Measurements from ENCODE around the gene MRPL54.

DNA sequence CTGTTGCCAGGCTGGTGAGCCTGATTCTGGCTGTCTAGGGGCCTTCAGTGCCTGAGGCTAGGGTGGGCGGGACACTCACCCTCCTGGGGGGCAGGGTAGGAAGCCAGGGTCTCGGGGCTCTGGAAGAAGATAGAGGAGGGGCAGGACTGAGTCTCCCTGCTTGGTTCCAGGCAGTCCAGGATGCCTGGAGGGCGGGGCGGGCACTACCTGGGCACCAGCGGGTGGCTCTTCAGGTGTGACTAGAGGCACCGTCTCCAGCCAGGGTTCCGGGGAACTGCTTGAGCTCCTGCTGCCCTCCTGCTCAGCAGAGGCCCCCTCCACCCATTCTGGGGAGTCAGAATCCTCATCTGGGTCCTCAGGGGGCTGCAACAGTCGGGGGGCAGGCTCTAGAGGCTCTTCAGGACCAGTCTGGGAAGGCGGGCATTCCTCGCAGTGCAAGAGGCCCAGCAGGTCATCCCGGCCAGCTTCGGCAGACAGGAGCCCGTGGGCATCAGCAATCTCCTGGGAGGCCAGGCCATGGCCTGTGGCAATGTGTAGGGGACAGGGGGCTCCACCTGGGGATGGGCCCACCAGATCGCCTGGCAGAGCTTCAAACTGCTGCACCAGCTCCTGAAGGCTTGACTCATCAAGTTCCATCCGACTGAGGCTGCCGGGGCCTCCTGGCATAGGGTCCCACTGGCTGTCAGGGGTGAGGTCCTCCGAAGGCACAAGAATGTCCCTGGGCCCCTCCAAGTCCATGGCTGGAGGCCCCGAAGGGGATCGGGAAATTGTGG, 2.8 kb upstream of the MRPL54 start:
- TF ChIP-seq POLR2A (IDR thresholded peaks at IDR 0.05), result no peak
- TF ChIP-seq, protein P1, sequence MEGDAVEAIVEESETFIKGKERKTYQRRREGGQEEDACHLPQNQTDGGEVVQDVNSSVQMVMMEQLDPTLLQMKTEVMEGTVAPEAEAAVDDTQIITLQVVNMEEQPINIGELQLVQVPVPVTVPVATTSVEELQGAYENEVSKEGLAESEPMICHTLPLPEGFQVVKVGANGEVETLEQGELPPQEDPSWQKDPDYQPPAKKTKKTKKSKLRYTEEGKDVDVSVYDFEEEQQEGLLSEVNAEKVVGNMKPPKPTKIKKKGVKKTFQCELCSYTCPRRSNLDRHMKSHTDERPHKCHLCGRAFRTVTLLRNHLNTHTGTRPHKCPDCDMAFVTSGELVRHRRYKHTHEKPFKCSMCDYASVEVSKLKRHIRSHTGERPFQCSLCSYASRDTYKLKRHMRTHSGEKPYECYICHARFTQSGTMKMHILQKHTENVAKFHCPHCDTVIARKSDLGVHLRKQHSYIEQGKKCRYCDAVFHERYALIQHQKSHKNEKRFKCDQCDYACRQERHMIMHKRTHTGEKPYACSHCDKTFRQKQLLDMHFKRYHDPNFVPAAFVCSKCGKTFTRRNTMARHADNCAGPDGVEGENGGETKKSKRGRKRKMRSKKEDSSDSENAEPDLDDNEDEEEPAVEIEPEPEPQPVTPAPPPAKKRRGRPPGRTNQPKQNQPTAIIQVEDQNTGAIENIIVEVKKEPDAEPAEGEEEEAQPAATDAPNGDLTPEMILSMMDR (IDR thresholded peaks at IDR 0.05), result no peak

Measured in testis (tissue), 2 donors.